HCEC 1CT (cell line): ENCODE results near the gene RNU1-3.
"Not testable (repeated sequence)": the region's sequence is repeated elsewhere in the genome, so short reads cannot be mapped to it uniquely, and the experiment has no call there.

Experiments used
- DNase-seq: peaks from one replicate; pipeline ENCODE4 v3.0.0-alpha.2; 2017

The RNU1-3 gene

GRCh38 chr1:16651560-16651959 lies 15.2 kb downstream of the RNU1-3 start:
- not testable (repeated sequence) for DNase-seq

- DNase-seq, result not testable (repeated sequence)
These were observed 16.8 kb downstream of the RNU1-3 start for GRCh38 chr1:16649960-16650359.

DNA sequence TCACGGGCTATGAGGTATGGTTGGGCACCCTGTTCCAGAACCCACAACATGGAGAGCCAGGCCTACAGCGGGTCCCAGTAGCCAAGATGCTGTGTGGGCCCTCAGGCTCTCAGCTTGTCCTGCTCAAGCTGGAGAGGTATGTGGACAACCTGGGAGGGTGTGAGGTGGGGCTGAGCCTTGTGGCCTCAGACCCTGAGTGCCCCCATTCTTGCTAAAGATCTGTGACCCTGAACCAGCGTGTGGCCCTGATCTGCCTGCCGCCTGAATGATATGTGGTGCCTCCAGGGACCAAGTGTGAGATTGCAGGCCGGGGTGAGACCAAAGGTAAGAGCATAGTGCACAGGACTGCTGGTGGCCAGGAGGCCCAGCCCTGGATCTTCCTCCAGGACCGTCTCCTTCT lies 17.4 kb downstream of the RNU1-3 start:
- not testable (repeated sequence) for DNase-seq

DNA sequence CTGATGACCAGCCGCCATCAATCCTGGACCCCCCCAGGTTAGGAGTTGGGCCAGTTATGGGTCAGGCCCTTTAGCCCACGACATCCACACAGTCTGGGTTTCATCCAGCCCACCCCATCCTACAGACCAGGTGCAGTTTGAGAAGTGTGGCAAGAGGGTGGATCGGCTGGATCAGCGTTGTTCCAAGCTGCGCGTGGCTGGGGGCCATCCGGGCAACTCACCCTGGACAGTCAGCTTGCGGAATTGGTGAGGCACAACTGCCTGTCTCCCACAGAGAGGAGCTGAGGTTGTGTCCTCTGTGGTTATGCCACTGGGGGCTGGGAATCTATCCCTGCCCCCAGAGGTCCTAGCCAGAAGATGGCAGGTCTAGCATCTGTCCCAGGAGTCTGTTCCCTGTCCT lies 18.0 kb downstream of the RNU1-3 start:
- DNase-seq, result not testable (repeated sequence)

DNA sequence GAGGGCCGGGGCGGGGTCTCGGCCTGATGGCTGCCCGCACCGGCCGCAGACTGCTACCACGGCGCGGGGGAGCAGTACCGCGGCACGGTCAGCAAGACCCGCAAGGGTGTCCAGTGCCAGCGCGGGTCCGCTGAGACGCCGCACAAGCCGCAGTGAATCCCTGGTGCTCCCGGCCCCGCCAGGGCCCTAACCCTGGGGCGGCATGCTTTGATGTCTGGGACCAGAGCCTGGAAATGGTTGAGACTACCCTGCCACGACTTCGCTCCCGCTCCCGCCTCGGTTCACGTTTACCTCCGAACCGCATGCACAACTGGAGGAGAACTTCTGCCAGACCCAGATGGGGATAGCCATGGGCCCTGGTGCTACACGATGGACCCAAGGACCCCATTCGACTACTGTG lies 18.5 kb downstream of the RNU1-3 start:
- not testable (repeated sequence) for DNase-seq

DNA sequence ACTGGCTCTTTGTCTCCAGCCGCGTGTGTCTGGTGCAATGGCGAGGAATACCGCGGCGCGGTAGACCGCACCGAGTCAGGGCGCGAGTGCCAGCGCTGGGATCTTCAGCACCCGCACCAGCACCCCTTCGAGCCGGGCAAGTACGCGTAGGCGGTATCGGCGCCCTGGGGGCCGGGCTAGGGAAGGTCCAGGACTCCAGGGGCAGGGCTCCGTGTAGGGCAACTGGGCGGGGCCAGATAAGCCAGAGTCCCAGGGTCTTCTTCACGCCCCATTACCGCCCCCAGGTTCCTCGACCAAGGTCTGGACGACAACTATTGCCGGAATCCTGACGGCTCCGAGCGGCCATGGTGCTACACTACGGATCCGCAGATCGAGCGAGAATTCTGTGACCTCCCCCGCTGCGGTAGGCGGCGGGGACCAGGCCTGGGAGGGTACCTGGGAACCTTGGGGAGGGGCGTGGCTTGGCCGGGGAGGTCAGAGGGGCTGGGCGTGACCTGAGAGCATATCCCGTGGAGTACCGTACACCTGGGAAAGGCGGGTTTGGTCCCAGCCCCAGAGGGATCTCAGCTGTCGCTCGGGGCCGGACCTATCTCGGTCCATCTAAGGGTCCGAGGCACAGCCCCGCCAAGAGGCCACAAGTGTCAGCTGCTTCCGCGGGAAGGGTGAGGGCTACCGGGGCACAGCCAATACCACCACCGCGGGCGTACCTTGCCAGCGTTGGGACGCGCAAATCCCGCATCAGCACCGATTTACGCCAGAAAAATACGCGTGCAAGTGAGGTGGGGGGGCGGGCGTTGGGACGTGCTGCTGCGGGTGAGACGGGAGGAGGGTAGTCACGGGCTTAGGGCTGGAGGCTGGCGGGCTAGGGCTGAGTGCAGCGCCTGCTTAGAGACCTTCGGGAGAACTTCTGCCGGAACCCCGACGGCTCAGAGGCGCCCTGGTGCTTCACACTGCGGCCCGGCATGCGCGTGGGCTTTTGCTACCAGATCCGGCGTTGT lies 19.3 kb downstream of the RNU1-3 start:
- DNase-seq, result not testable (repeated sequence)

DNA sequence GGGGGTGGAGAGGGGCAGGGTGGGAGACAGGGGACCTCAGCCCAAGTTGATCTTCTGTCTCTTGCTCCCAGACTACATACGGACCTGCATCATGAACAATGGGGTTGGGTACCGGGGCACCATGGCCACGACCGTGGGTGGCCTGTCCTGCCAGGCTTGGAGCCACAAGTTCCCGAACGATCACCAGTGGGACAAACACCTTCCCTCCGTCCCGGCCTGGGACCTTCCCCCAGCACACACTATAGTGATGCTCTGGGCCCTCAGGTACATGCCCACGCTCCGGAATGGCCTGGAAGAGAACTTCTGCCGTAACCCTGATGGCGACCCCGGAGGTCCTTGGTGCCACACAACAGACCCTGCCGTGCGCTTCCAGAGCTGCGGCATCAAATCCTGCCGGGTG lies 20.0 kb downstream of the RNU1-3 start:
- DNase-seq, result not testable (repeated sequence)

DNA sequence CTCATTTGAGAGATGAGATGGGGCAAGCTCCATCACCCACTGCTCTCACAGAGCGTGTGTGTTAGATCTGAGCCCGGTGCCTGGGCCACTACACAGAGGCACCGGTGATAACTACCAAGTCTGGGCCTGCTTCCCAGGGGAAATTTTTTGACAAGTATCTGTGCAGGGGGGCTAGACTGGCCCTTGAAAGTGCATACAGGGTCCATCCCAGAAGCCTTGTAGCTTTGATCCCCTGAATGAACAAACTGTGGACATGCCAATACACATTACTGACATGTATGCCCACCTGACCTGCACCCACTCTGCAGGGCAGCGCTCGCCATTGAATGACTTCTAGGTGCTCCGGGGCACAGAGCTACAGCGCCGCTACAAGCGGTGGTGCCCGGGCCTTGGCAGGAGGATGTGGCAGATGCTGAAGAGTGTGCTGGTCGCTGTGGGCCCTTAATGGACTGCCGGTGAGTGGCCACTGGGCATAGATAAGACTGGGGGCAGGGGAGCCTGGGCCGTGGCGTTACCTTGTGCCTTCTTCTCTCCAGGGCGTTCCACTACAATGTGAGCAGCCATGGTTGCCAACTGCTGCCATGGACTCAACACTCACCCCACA lies 20.6 kb downstream of the RNU1-3 start:
- not testable (repeated sequence) for DNase-seq

DNA sequence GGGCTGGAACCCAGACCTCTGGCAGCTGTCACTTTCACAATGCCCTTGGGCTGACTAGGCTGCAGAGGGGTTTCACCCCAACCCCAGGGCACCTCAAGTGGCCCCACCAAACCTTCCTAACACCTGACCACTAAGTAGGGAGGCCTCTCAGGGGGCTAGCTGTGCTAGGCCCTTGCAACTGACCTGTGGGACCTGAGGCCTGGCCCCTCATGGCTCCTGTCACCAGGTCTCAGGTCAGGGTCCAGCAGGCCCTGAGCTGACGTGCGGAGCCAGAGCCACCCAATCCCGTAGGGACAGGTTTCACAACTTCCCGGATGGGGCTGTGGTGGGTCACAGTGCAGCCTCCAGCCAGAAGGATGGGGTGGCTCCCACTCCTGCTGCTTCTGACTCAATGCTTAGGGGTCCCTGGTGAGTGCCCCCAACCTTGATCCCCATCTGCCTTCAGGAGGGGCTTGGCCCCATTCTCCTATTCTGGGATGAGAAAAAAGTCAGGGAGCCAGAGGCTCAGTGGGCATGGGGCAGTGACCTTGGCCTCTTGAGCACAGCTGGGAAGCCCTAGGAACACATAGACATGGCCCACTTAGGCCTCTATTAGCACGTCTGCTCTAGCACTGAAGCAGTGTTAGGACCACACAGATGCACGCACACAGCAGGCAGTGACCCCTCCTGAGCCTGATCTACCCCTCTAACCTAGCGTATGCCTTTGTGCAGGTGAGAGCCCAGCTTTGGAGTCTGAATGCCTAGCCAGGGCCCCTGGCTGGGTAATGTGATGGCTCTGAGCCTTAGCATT lies 21.3 kb downstream of the RNU1-3 start:
- not testable (repeated sequence) for DNase-seq

- peak; percentile 90 for DNase-seq
These were observed 22.1 kb downstream of the RNU1-3 start for GRCh38 chr1:16644482-16645270.

- no peak for DNase-seq
These were observed 22.6 kb downstream of the RNU1-3 start for GRCh38 chr1:16644193-16644481.

DNA sequence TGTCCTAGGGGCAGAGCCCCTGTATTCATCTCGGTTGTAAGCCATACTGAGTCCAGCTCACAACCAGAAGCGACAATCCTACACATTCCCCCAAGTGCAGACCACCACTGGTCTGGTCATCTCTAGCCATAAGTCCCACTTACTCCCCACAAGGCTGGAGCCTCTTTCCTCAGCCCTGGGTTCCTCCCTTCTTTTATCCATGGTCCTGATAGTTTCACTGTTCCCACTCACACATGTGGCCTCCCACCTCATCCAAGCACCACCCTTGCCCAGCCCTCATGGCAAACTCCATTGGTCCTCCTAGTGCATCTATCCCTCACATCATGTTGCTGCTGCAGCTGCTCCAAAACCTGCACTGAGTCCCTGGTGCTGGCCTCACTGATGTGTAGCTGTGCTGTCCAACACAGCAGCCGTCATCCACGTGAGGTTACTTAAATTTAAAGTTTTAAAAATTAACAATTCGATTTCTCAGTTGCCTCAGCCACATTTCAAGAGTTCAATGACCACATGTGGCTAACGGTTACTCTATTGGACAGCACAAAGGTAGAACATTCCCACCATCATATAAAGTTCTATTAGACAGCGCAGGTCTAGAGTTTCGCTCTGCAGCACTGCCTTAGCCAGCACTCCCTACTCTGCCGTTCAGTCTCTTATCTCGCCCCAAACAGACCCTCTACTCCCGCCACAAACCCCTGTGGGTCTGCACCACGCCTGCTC lies 23.1 kb downstream of the RNU1-3 start:
- not testable (repeated sequence) for DNase-seq

GRCh38 chr1:16643001-16643411 lies 23.7 kb downstream of the RNU1-3 start:
- not testable (repeated sequence) for DNase-seq

- DNase-seq, result not testable (repeated sequence)
These were observed 24.5 kb downstream of the RNU1-3 start for GRCh38 chr1:16642025-16642966.

DNA sequence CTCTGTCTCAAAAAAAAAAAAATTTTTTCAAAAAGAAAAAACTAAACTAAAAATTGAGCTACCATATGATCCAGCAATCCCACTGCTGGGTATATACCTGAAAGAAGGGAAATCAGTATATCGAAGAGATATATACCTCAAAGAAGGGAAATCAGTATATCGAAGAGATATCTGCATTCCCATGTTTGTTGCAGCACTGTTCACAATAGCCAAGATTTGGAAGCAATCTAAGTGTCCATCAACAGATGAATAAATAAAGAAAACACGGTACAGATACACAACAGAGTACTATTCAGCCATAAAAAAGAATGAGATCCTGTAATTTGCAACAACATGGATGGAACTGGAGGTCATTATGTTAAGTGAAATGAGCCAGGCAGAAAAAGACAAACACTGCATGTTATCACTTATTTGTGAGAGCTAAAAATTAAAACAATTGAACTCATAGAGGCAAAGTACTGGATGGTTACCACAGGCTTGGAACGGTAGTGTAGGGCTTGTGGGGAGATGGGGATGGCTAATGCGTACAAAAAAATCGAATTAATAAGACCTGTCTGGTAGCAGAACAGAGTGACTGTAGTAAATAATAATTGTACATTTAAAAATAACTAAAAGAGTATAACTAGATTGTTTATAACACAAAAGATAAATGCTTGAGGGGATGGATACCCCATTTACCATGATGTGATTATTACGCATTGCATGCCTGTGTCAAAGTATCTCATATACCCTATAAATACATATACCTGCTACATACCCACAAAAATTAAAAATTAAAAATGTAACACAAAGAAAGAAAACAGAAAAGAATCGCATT lies 25.4 kb downstream of the RNU1-3 start:
- DNase-seq, result not testable (repeated sequence)

DNA sequence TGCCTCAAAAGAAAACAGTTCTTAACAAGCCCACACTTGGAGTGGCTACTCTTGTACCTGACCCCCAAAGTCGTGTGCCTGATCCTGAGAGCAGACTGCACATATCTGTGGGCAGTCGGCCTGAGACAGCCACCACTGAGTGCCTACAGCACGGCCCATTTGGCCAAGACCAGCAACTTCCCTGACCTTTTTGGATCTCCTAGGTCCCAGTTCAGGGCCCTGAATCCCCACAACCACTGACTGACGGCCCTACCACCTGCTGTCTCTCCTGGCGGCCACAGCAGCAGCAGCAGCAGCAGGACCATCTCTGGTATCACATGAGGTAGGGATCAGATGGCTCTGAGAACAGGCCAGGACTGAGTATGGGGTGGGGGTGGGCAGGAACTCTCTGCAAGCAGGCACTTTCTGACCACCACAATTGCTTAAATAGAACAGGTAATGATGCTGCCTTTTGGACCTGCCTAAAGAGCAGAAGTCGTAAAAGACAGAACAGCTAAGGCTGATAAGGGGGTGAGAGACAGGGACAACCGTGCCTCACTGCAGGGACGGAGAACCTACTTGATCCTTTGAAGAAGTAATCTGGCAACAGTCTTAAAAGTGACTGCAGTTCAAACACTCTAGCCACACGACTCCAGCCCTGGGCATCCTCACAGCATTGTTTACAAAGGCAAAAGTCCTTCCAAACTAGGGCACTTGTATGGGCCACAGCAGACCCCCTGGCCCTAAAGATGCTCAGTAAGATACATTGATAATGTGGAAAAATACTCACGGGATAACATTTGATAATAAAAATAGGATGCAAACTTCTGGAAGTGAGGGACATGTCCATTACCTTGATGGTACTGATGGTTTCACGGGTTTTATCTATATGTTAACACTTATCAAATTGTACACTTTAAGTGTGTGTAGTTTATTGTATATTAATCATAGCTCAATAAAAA lies 27.4 kb downstream of the RNU1-3 start:
- DNase-seq, result not testable (repeated sequence)

DNA sequence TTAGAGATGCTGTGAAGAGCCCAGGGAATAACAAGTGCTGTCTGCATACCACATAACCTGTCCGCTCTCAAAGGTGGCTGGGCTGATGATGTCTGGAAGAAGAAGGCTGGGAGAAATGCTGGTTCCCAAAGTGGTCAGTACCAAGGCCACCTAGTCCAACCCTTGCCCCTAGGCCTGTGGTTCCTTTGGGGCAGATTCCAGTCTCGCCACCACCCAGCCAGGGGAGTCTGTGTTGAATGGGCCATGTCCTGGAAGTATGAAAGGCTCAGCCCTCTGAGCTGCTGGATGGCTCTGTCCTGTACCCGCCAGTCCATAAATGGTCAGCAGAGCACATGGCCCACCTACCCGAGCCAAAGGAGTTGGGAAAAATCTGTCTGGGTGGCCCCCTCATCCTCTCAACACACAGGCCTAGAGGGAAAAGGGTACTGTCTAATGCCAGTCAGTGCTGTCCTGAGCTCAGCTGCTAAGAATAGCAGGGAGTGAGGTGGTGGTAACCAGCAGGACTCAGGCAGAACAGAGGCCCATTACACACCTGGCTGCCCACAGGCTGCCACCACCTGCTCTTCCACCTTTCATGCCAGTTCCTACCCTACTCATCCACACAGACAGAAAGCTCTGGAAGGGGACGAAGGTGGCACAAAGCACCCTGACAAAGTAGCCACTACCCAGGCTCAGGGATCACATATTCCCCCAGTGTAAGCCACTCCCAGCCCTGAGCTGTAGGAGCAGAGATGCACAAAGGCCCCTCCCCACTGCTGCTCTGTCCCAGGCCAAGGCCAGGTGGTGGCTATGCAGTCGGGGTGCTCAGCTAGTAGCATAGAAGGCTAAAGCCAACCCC lies 28.6 kb downstream of the RNU1-3 start:
- not testable (repeated sequence) for DNase-seq
